ENCODE data around the gene FHL1. TPM values are rescaled to one million over a fixed set of nuclear protein-coding genes. Genes with fewer than 3 reads are reported as not detected.

The FHL1 gene
- total RNA-seq, 1 donor from 2014 or later, result 337 TPM

DNA sequence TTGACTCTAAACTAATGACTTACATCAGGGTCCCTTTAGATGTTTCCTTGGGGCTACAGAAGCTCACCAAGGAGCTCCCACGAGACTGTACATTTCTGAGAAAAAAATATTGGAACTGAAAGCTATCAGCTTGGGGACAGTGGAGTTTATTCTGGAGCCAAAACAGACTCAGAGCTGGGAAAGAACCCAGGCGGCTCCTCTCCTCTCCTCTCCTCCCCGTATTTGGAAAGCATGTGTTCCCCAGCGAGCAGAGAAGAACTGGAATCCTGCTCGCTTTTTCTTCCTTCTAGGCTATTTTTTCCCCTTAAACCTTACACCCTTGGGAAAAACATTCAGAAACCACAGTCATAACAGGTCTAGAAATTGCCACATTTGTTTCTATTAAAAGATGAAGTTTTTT, 108.2 kb downstream of the FHL1 start:
- no peak overlapping the region for H3K4me3 ChIP-seq
- no peaks in the 10 kb centered on the region for H3K27me3 ChIP-seq
- intact Hi-C loops (cut with DNase I), result no loop called here
- peak overlapping the region; percentile 51 for H3K27ac ChIP-seq
- TF ChIP-seq POLR2AphosphoS5 (IDR thresholded peaks at IDR 0.05; ENCODE audit: insufficient read depth in 1 of 2, low read depth in 1 of 2) (no peak), POLR2A (IDR thresholded peaks at IDR 0.05) (no peak), CTCF (IDR thresholded peaks at IDR 0.05) (no peak)
- no peaks in the 10 kb centered on the region for H3K36me3 ChIP-seq
- H3K9me3 ChIP-seq, result no peaks in the 10 kb centered on the region
- H3K4me1 ChIP-seq, result peaks cover 4% of the 10 kb centered on the region
- DNase-seq (ENCODE audit: extremely low spot score in 2 of 2), result no peak

- Histone ChIP-seq H3K4me1 (peaks cover 4% of the 10 kb centered on the region), H3K9me3 (no peaks in the 10 kb centered on the region), H3K36me3 (no peaks in the 10 kb centered on the region), H3K27ac (peak overlapping the region; percentile 51), H3K27me3 (no peaks in the 10 kb centered on the region), H3K4me3 (no peak overlapping the region)
- intact Hi-C loops (cut with DNase I), result loop anchor here (2.0 kb wide), 1 partner anchor 47 kb away; no protein-coding TSS in a partner anchor
- DNase-seq (ENCODE audit: extremely low spot score in 2 of 2), result no peak
- TF ChIP-seq POLR2AphosphoS5 (IDR thresholded peaks at IDR 0.05; ENCODE audit: insufficient read depth in 1 of 2, low read depth in 1 of 2) (no peak), POLR2A (IDR thresholded peaks at IDR 0.05) (no peak), CTCF (IDR thresholded peaks at IDR 0.05) (no peak)
Observed at GRCh38 chrX:136256026-136256425, 108.7 kb downstream of the FHL1 start.

GRCh38 chrX:136258951-136259350, 111.6 kb downstream of the FHL1 start:
- H3K27me3 ChIP-seq, result no peaks in the 10 kb centered on the region
- no peak overlapping the region for H3K27ac ChIP-seq
- H3K4me1 ChIP-seq, result no peaks in the 10 kb centered on the region
- no peaks in the 10 kb centered on the region for H3K36me3 ChIP-seq
- H3K4me3 ChIP-seq, result no peak overlapping the region
- intact Hi-C loops (cut with DNase I), result no loop called here
- no peak for DNase-seq (ENCODE audit: extremely low spot score in 2 of 2)
- TF ChIP-seq POLR2A (IDR thresholded peaks at IDR 0.05), result no peak
- TF ChIP-seq POLR2AphosphoS5 (IDR thresholded peaks at IDR 0.05; ENCODE audit: insufficient read depth in 1 of 2, low read depth in 1 of 2), result no peak
- no peak for TF ChIP-seq CTCF (IDR thresholded peaks at IDR 0.05)
- no peaks in the 10 kb centered on the region for H3K9me3 ChIP-seq

GRCh38 chrX:136259543-136259942, 112.2 kb downstream of the FHL1 start:
- no peak for DNase-seq (ENCODE audit: extremely low spot score in 2 of 2)
- intact Hi-C loops (cut with DNase I), result no loop called here
- H3K4me3 ChIP-seq, result no peak overlapping the region
- no peak overlapping the region for H3K27ac ChIP-seq
- no peaks in the 10 kb centered on the region for H3K9me3 ChIP-seq
- H3K4me1 ChIP-seq, result no peaks in the 10 kb centered on the region
- H3K36me3 ChIP-seq, result no peaks in the 10 kb centered on the region
- TF ChIP-seq CTCF (IDR thresholded peaks at IDR 0.05), result no peak
- H3K27me3 ChIP-seq, result no peaks in the 10 kb centered on the region

GRCh38 chrX:136260776-136261175, 113.4 kb downstream of the FHL1 start:
- no peaks in the 10 kb centered on the region for H3K9me3 ChIP-seq
- H3K27ac ChIP-seq, result no peak overlapping the region
- TF ChIP-seq CTCF (IDR thresholded peaks at IDR 0.05) (no peak), POLR2AphosphoS5 (IDR thresholded peaks at IDR 0.05; ENCODE audit: insufficient read depth in 1 of 2, low read depth in 1 of 2) (no peak), POLR2A (IDR thresholded peaks at IDR 0.05) (no peak)
- H3K4me3 ChIP-seq, result no peak overlapping the region
- H3K4me1 ChIP-seq, result no peaks in the 10 kb centered on the region
- H3K27me3 ChIP-seq, result no peaks in the 10 kb centered on the region
- H3K36me3 ChIP-seq, result no peaks in the 10 kb centered on the region
- intact Hi-C loops (cut with DNase I), result no loop called here
- DNase-seq (ENCODE audit: extremely low spot score in 2 of 2), result no peak

Small RNAs within 50 kb of the gene (small RNA-seq; reads per million reads assigned to genes)
- gene RF01210, result not detected

Other genes with a start within 250 kb of the FHL1 start
- 18.9 TPM for gene MMGT1, start 173.5 kb upstream of the FHL1 start, total RNA-seq
- gene SLC9A6, start 162.1 kb upstream of the FHL1 start, total RNA-seq, result 12.8 TPM
- 15.0 TPM for gene MAP7D3, start 103.9 kb downstream of the FHL1 start, total RNA-seq
- gene ADGRG4, start 153.4 kb downstream of the FHL1 start, total RNA-seq, result 0.25 TPM